CD8-positive, alpha-beta memory T cell (primary cell): ENCODE measurements around the gene AGRP. TPM values are rescaled to one million over a fixed set of nuclear protein-coding genes. Genes with fewer than 3 reads are reported as not detected.
A peak's percentile ranks its signal among the peaks of the same experiment; 100 is the strongest.

Experiments used
- CTCF ChIA-PET: fragments of 350-600 bp; sonication (Branson Sonifier 250); formaldehyde crosslinking; loops from one replicate; lab custom pipeline; 2021; ENCODE audit warnings: antibody characterized with exemption; lab: Charles Lee
- POLR2A ChIA-PET: fragments of 350-600 bp; sonication (Branson Sonifier 250); formaldehyde crosslinking; loops from one replicate; lab custom pipeline; 2021; ENCODE audit warnings: antibody characterized with exemption; lab: Charles Lee
- DNase-seq, 5 donors: peaks; one replicate each; pipeline versions ENCODE4 v3.0.0 to v3.0.0-alpha.2; 2020 to 2022; ENCODE audit warnings: mixed read lengths in 1 of 5
- H3K27ac ChIP-seq: one replicate; pipeline ENCODE4 v1.7.0; 2013; ENCODE audit warnings: low read depth, mild to moderate bottlenecking, low read length, moderate library complexity
- H3K27me3 ChIP-seq: 2 replicates; pipeline ENCODE4 v1.7.0; 2013; ENCODE audit warnings: low read length, mild to moderate bottlenecking; ENCODE audit not compliant: insufficient read depth, poor library complexity, severe bottlenecking
- H3K36me3 ChIP-seq: 2 replicates; pipeline ENCODE4 v1.7.0; 2013; ENCODE audit warnings: mild to moderate bottlenecking, low read length, moderate library complexity; ENCODE audit not compliant: insufficient read depth
- H3K4me1 ChIP-seq: 2 replicates; pipeline ENCODE4 v1.7.0; 2013; ENCODE audit warnings: mild to moderate bottlenecking, low read length, moderate library complexity; ENCODE audit not compliant: insufficient read depth
- H3K4me3 ChIP-seq: 2 replicates; pipeline ENCODE4 v1.7.0; 2013; ENCODE audit warnings: mild to moderate bottlenecking, low read length
- H3K9me3 ChIP-seq: 2 replicates; pipeline ENCODE4 v1.7.0; 2013; ENCODE audit warnings: mild to moderate bottlenecking, low read length
- H3K27ac Mint-ChIP-seq, 8 donors: one replicate each; pipeline ENCODE4 v1.8.0; 2020 to 2021; ENCODE audit warnings: mixed read lengths in 8 of 8, mild to moderate bottlenecking in 6 of 8, inconsistent platforms in 3 of 8, moderate library complexity in 3 of 8
- H3K27me3 Mint-ChIP-seq, 2 donors: one replicate each; pipeline ENCODE4 v1.8.0; 2020 to 2021; ENCODE audit warnings: mixed read lengths in 2 of 2, mild to moderate bottlenecking in 1 of 2, moderate library complexity in 1 of 2
- H3K36me3 Mint-ChIP-seq, 3 donors: one replicate each; pipeline ENCODE4 v1.8.0; 2020 to 2021; ENCODE audit warnings: mixed read lengths in 3 of 3, inconsistent platforms in 1 of 3, mild to moderate bottlenecking in 1 of 3
- H3K4me1 Mint-ChIP-seq, 3 donors: one replicate each; pipeline ENCODE4 v1.8.0; 2020 to 2021; ENCODE audit warnings: mixed read lengths in 3 of 3, inconsistent platforms in 1 of 3, mild to moderate bottlenecking in 1 of 3
- H3K4me3 Mint-ChIP-seq, 7 donors: one replicate each; pipeline ENCODE4 v1.8.0; 2020 to 2021; ENCODE audit warnings: mixed read lengths in 7 of 7, mild to moderate bottlenecking in 6 of 7, moderate library complexity in 4 of 7, inconsistent platforms in 2 of 7
- H3K9me3 Mint-ChIP-seq, 5 donors: one replicate each; pipeline ENCODE4 v1.8.0; 2020 to 2022; ENCODE audit warnings: mixed read lengths in 5 of 5, mild to moderate bottlenecking in 3 of 5, moderate library complexity in 2 of 5, inconsistent platforms in 1 of 5
- polyA plus RNA-seq: library from polyadenylated mRNA; unstranded; fragments of 300-500 nt; fragmentation: Illumina TruSeq; gene quantifications from one replicate; pipeline ENCODE4 v1.2.3, GENCODE V29; 2021
- total RNA-seq, 2 experiments: library from RNA; stranded (reverse); gene quantifications; one replicate each; pipeline ENCODE4 v1.2.3, GENCODE V29; 2021

AGRP gene
- total and polyA plus RNA-seq, 3 experiments from 2014 or later = not detected

DNA sequence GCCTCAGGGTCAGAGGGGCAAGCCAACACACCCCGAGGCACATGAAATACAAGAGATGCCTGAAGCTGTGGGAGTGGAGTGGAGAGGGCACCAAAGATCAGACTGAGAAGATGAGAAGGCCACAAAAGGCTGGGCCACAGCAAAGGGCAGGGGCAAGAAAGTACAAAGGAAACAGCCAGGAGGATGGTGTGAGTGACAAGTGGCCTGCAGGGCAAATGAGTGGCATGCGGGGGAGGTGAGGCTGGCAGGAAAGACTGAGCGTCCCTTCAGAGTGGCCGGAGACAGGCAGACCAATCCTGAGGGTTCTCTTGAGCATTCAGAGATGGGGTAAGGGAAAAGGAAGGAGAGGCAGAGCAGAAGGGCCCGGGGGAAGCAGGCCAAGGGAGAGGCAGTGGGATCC, 29.2 kb downstream of the AGRP start:
- POLR2A ChIA-PET = no interaction called here
- H3K4me3 ChIP-seq = no peak overlapping the region
- no peaks in the 10 kb centered on the region for H3K27me3 ChIP-seq
- no peak for DNase-seq
- no peaks in the 10 kb centered on the region for H3K9me3 Mint-ChIP-seq
- no peaks in the 10 kb centered on the region for H3K36me3 ChIP-seq
- CTCF ChIA-PET = no interaction called here
- H3K4me3 Mint-ChIP-seq = peak overlapping the region in 1 of 7 donors; percentile 68
- peak overlapping the region in 5 of 8 donors; percentile 28 to 85 (median 55) for H3K27ac Mint-ChIP-seq
- H3K4me1 Mint-ChIP-seq = peaks cover 22 to 47% (median 23%) of the 10 kb centered on the region in 3 donors
- no peak overlapping the region for H3K27ac ChIP-seq
- H3K9me3 ChIP-seq = no peaks in the 10 kb centered on the region
- H3K4me1 ChIP-seq = no peaks in the 10 kb centered on the region
- H3K36me3 Mint-ChIP-seq = peaks cover 3 to 64% (median 8%) of the 10 kb centered on the region in 3 donors
- no peaks in the 10 kb centered on the region for H3K27me3 Mint-ChIP-seq

DNA sequence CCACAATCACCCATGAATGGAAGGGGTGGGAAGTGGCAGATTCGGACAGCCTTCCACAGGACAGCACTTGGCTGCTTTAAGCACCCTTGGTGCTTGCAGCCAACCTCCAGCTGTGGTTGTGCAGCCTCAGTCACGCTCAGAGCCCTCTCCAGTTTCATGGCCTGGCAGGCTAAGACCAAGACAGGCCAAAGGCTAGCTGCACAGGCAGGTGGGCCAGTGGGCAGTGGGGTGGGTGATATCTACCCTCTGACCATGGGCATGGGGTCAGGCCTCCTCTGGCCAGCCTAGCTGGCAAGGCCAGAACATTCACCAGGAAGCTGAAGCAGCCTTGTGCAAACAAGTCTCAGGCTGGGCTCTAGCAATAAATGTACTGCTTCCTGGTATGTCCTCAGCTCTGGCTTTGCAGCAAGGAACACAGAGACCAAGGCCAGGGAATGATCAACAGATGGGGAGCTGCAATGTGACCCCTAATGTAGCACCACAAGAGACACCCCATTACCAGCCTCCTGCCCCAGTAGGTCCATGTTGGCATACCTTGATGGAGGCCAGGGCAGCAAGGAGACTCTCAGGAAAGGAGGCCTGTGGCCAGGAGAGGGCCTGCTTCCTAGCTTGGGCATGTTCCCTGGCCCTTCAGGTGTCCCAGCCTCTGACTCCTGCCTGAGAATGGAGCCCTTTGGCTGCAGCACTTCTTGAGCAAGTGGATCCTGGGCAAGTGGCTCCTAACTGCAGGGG, 31.5 kb downstream of the AGRP start:
- H3K9me3 ChIP-seq = no peaks in the 10 kb centered on the region
- no peak for DNase-seq
- Mint-ChIP-seq H3K36me3 (peaks cover 3 to 67% (median 8%) of the 10 kb centered on the region in 3 donors), H3K4me3 (no peak overlapping the region), H3K4me1 (peaks cover 14 to 36% (median 15%) of the 10 kb centered on the region in 3 donors), H3K9me3 (no peaks in the 10 kb centered on the region), H3K27me3 (no peaks in the 10 kb centered on the region), H3K27ac (no peak overlapping the region)
- no peaks in the 10 kb centered on the region for H3K27me3 ChIP-seq
- no peaks in the 10 kb centered on the region for H3K4me1 ChIP-seq
- no peaks in the 10 kb centered on the region for H3K36me3 ChIP-seq
- H3K27ac ChIP-seq = no peak overlapping the region
- CTCF ChIA-PET = interaction anchor here (1.3 kb wide), 1 partner anchor 69 kb away, joined by 3 read pairs; no protein-coding TSS in a partner anchor
- POLR2A ChIA-PET = interaction anchor here (0.6 kb wide), 1 partner anchor 325 kb away, joined by 7 read pairs; no protein-coding TSS in a partner anchor
- H3K4me3 ChIP-seq = no peak overlapping the region

DNA sequence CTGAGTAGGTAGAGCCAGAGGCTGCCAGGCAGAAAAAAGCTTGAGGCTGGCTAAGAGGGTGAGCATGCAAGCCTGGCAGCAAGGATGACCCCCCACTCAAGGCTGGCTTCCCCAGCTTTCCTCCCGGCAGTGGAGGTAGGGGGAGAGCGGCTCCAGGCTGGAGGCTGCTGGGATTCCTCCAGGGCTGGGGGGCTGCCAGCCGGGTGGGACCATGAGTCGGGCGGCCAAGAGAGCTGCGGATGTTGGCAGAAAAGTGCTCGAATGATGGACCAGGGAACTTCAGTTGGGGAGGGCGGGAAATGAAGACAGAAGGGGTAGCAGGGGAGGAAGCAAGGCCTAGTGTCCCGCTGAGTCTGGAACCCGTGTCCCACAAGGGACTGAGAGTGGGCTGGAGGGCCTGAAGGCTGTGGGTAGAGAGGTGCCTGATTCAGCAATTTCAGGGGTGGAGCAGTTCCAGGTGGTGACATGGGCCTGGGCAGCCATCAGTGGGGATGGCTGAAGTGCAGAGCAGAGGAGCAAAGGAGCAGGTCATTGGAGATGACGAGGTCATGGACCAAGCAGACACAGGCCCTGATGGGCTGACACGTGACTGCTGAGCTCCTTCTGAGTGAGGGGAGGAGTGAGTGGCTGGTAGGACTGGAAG, 32.2 kb downstream of the AGRP start:
- no peaks in the 10 kb centered on the region for H3K36me3 ChIP-seq
- no peaks in the 10 kb centered on the region for H3K27me3 ChIP-seq
- ChIA-PET POLR2A (no interaction called here), CTCF (no interaction called here)
- peaks cover 13 to 30% (median 14%) of the 10 kb centered on the region in 3 donors for H3K4me1 Mint-ChIP-seq
- H3K36me3 Mint-ChIP-seq = peaks cover 3 to 67% (median 8%) of the 10 kb centered on the region in 3 donors
- no peaks in the 10 kb centered on the region for H3K9me3 Mint-ChIP-seq
- H3K27ac Mint-ChIP-seq = peak overlapping the region in 2 of 8 donors; percentile 20 to 94
- no peak for DNase-seq
- no peaks in the 10 kb centered on the region for H3K4me1 ChIP-seq
- H3K4me3 Mint-ChIP-seq = no peak overlapping the region
- H3K27me3 Mint-ChIP-seq = no peaks in the 10 kb centered on the region
- no peak overlapping the region for H3K4me3 ChIP-seq
- H3K9me3 ChIP-seq = no peaks in the 10 kb centered on the region
- H3K27ac ChIP-seq = no peak overlapping the region

DNA sequence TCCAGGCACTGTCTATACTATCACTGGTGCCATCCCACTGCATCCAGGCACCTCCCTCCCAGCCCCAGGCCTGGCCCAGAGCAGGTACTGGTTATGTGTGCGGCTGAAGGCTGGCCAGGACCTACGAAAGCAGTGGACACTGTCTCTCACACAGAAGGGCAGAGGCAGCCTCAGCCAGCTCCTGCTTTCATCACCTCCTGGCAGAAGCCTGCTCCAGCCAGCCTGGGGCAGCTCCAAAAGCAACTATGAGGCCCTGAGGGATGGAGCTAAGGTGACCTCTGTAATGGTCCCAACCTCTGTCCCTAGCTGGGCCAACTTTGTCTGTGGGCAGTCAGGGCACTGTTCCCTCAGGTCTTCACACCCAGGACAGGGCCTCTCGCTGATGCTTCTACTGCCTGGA, 33.6 kb downstream of the AGRP start:
- no peaks in the 10 kb centered on the region for H3K9me3 Mint-ChIP-seq
- H3K36me3 ChIP-seq = no peaks in the 10 kb centered on the region
- H3K4me1 Mint-ChIP-seq = peaks cover 9 to 22% (median 10%) of the 10 kb centered on the region in 3 donors

GRCh38 chr16:67449336-67449735, 34.0 kb downstream of the AGRP start:
- Histone ChIP-seq H3K4me1 (no peaks in the 10 kb centered on the region), H3K4me3 (no peak overlapping the region), H3K36me3 (no peaks in the 10 kb centered on the region), H3K27me3 (no peaks in the 10 kb centered on the region), H3K9me3 (no peaks in the 10 kb centered on the region), H3K27ac (no peak overlapping the region)
- Mint-ChIP-seq H3K9me3 (no peaks in the 10 kb centered on the region), H3K27ac (peak overlapping the region in 3 of 8 donors; percentile 30 to 52 (median 37)), H3K27me3 (no peaks in the 10 kb centered on the region), H3K36me3 (peaks cover 3 to 73% (median 8%) of the 10 kb centered on the region in 3 donors), H3K4me1 (peaks cover 7 to 19% (median 10%) of the 10 kb centered on the region in 3 donors), H3K4me3 (no peak overlapping the region)
- CTCF ChIA-PET = no interaction called here
- POLR2A ChIA-PET = no interaction called here
- no peak for DNase-seq

More for the DNA sequence above, 33.6 kb downstream of the AGRP start:
- Mint-ChIP-seq H3K36me3 (peaks cover 3 to 73% (median 8%) of the 10 kb centered on the region in 3 donors), H3K27ac (peak overlapping the region in 2 of 8 donors; percentile 13 to 37), H3K27me3 (no peaks in the 10 kb centered on the region), H3K4me3 (no peak overlapping the region)
- H3K27me3 ChIP-seq = no peaks in the 10 kb centered on the region
- no peak for DNase-seq
- H3K27ac ChIP-seq = no peak overlapping the region
- CTCF ChIA-PET = no interaction called here
- no peaks in the 10 kb centered on the region for H3K4me1 ChIP-seq
- H3K4me3 ChIP-seq = no peak overlapping the region
- H3K9me3 ChIP-seq = no peaks in the 10 kb centered on the region
- POLR2A ChIA-PET = no interaction called here

- peaks cover 1% of the 10 kb centered on the region for H3K36me3 ChIP-seq
- no peak overlapping the region for H3K4me3 ChIP-seq
- ChIA-PET POLR2A (no interaction called here), CTCF (interaction anchor here (0.8 kb wide), 1 partner anchor 15 kb away, joined by 3 read pairs; no protein-coding TSS in a partner anchor)
- H3K27me3 Mint-ChIP-seq = no peaks in the 10 kb centered on the region
- no peaks in the 10 kb centered on the region for H3K9me3 ChIP-seq
- no peak overlapping the region for H3K27ac Mint-ChIP-seq
- DNase-seq = no peak
- no peak overlapping the region for H3K4me3 Mint-ChIP-seq
- no peaks in the 10 kb centered on the region for H3K9me3 Mint-ChIP-seq
- H3K27ac ChIP-seq = no peak overlapping the region
- peaks cover 5 to 14% (median 7%) of the 10 kb centered on the region in 3 donors for H3K4me1 Mint-ChIP-seq
- H3K27me3 ChIP-seq = no peaks in the 10 kb centered on the region
- no peaks in the 10 kb centered on the region for H3K4me1 ChIP-seq
- H3K36me3 Mint-ChIP-seq = peaks cover 3 to 70% (median 8%) of the 10 kb centered on the region in 3 donors
Measured at GRCh38 chr16:67448580-67448979, 34.8 kb downstream of the AGRP start.

GRCh38 chr16:67447508-67448076, 35.8 kb downstream of the AGRP start:
- Histone ChIP-seq H3K27me3 (no peaks in the 10 kb centered on the region), H3K27ac (no peak overlapping the region), H3K4me1 (no peaks in the 10 kb centered on the region), H3K4me3 (no peak overlapping the region), H3K36me3 (peaks cover 11% of the 10 kb centered on the region), H3K9me3 (no peaks in the 10 kb centered on the region)
- Mint-ChIP-seq H3K36me3 (peaks cover 3 to 71% (median 6%) of the 10 kb centered on the region in 3 donors), H3K9me3 (no peaks in the 10 kb centered on the region), H3K4me3 (no peak overlapping the region), H3K27ac (no peak overlapping the region), H3K4me1 (peaks cover 5 to 12% (median 7%) of the 10 kb centered on the region in 3 donors), H3K27me3 (no peaks in the 10 kb centered on the region)
- POLR2A ChIA-PET = no interaction called here
- CTCF ChIA-PET = interaction anchor here (0.8 to 1.1 kb wide), 3 partner anchors 14 to 20 kb away, joined by 3 read pairs; no protein-coding TSS in a partner anchor
- DNase-seq = peak in 3 of 5 donors; percentile 17 to 18 (median 18)
